ENCODE data around the gene RNF157. TPM values are rescaled to one million over a fixed set of nuclear protein-coding genes. Genes with fewer than 3 reads are reported as not detected.

The RNF157 gene
- total RNA-seq, 1 experiment from 2014 or later = 11.2 TPM

DNA sequence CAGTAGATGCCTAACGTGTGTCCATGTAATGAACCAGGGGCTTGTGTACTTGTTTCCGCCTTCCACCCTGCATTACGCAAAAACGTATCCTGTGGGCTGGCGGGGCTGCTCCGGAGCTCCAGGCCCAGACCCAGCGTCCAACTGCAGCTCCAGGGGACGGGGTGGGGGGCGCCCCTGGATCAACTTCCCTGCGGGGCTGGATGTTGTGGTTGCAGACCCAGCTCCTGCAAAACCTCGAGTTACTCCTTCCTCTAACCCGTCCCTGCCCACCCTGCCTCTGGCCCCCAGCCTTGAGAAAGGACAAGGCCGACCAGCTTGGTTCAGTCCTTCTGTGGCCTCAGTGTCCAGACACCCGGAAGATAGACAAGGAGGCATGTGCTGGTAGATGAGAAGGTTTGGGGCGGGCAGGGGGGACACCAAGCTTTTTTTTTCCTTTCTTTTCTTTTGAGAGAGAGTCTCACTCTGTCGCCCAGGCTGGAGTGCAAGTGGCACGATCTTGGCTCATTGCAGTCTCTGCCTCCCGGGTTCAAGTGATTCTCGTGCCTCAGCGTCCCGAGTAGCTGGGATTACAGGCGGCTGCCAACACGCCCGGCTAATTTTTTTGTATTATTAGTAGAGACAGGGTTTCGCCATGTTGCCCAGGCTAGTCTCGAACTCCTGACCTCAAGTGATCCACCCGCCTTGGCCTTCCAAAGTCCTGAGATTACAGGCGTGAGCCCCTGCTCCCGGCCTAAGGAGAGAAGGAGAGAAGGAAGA lies 136.0 kb downstream of the RNF157 start:
- Mint-ChIP-seq H3K9me3 (no peaks in the 10 kb centered on the region), H3K27me3 (ENCODE audit: low read depth) (no peaks in the 10 kb centered on the region; the same call in 1 of the 2 replicates), H3K4me3 (peak overlapping the region; percentile 88), H3K36me3 (peaks cover 21% of the 10 kb centered on the region), H3K27ac (peak overlapping the region; percentile 97), H3K4me1 (peaks cover 28% of the 10 kb centered on the region)
- POLR2A ChIA-PET = interaction anchor here (0.9 kb wide), 1 partner anchor 458 kb away, joined by 3 read pairs; no protein-coding TSS in a partner anchor
- ATAC-seq = peak; percentile 27; the same call in 1 of the 2 replicates
- no peak for DNase-seq (ENCODE audit: low spot score)
- TF ChIP-seq NR1H2 (CRISPR knock-in tag; IDR thresholded peaks at IDR 0.05) (no peak), GTF2I (CRISPR knock-in tag; conservative IDR thresholded peaks at IDR 0.05) (no peak), KAT7 (CRISPR knock-in tag; IDR thresholded peaks at IDR 0.05; ENCODE audit: borderline replicate concordance) (no peak), CTCF (IDR thresholded peaks at IDR 0.05) (no peak), TEAD4 (CRISPR knock-in tag; IDR thresholded peaks at IDR 0.05) (no peak), RELA (CRISPR knock-in tag; IDR thresholded peaks at IDR 0.05; ENCODE audit: borderline replicate concordance) (no peak), GABPB1 (CRISPR knock-in tag; IDR thresholded peaks at IDR 0.05) (no peak), FOXP1 (CRISPR knock-in tag; IDR thresholded peaks at IDR 0.05; ENCODE audit: borderline replicate concordance) (no peak; the same call in 1 of the 2 replicates), NFE2L1 (CRISPR knock-in tag; IDR thresholded peaks at IDR 0.05) (no peak), ZMAT4 (CRISPR knock-in tag; IDR thresholded peaks at IDR 0.05) (no peak), ZNF396 (CRISPR knock-in tag; IDR thresholded peaks at IDR 0.05; ENCODE audit: borderline replicate concordance) (no peak), FOXK1 (CRISPR knock-in tag; IDR thresholded peaks at IDR 0.05) (no peak), FOXJ3 (CRISPR knock-in tag; IDR thresholded peaks at IDR 0.05; ENCODE audit: borderline replicate concordance) (no peak), ZSCAN18 (CRISPR knock-in tag; IDR thresholded peaks at IDR 0.05) (no peak)
- TF ChIP-seq, protein P1, sequence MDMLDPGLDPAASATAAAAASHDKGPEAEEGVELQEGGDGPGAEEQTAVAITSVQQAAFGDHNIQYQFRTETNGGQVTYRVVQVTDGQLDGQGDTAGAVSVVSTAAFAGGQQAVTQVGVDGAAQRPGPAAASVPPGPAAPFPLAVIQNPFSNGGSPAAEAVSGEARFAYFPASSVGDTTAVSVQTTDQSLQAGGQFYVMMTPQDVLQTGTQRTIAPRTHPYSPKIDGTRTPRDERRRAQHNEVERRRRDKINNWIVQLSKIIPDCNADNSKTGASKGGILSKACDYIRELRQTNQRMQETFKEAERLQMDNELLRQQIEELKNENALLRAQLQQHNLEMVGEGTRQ (CRISPR knock-in tag; IDR thresholded peaks at IDR 0.05) = no peak
- TF ChIP-seq, protein P2, sequence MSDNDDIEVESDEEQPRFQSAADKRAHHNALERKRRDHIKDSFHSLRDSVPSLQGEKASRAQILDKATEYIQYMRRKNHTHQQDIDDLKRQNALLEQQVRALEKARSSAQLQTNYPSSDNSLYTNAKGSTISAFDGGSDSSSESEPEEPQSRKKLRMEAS (CRISPR knock-in tag; IDR thresholded peaks at IDR 0.05) = no peak
- CTCF ChIA-PET = interaction anchor here (1.0 to 3.0 kb wide), 8 partner anchors 17 to 199 kb away, joined by 3 to 19 read pairs (median 4); no protein-coding TSS in a partner anchor

GRCh38 chr17:76103274-76104139 lies 136.8 kb downstream of the RNF157 start, which contains the start of gene EXOC7:
EXOC7 (minus strand) TSS chr17:76103787; CDS start chr17:76103692, 95 bp downstream.
- Mint-ChIP-seq H3K9me3 (no peaks in the 10 kb centered on the region), H3K27ac (peak within 1 kb of the TSS; percentile 97), H3K4me3 (peak within 1 kb of the TSS; percentile 88), H3K36me3 (peaks cover 29% of the 10 kb centered on the region), H3K4me1 (peaks cover 28% of the 10 kb centered on the region), H3K27me3 (ENCODE audit: low read depth) (no peaks in the 10 kb centered on the region; the same call in 1 of the 2 replicates)
- POLR2A ChIA-PET = interaction anchor here (0.9 to 1.0 kb wide), 2 partner anchors 27 to 459 kb away, joined by 3 read pairs; no protein-coding TSS in a partner anchor
- CTCF ChIA-PET = interaction anchor here (0.7 to 3.0 kb wide), 12 partner anchors 18 to 198 kb away, joined by 3 to 19 read pairs (median 3); no protein-coding TSS in a partner anchor
- peak; percentile 92 for DNase-seq (ENCODE audit: low spot score)
- ATAC-seq = peak; percentile 72
- TF ChIP-seq SMAD4 (CRISPR knock-in tag; IDR thresholded peaks at IDR 0.05) (no peak), ZNF232 (CRISPR knock-in tag; IDR thresholded peaks at IDR 0.05) (peak; percentile 55; the same call in 1 of the 2 replicates), ELF4 (CRISPR knock-in tag; IDR thresholded peaks at IDR 0.05; ENCODE audit: low read depth) (no peak), GABPB1 (CRISPR knock-in tag; IDR thresholded peaks at IDR 0.05) (peak; percentile 65; the same call in 1 of the 2 replicates), PRRX2 (CRISPR knock-in tag; IDR thresholded peaks at IDR 0.05) (no peak)
- TF ChIP-seq, protein P3, sequence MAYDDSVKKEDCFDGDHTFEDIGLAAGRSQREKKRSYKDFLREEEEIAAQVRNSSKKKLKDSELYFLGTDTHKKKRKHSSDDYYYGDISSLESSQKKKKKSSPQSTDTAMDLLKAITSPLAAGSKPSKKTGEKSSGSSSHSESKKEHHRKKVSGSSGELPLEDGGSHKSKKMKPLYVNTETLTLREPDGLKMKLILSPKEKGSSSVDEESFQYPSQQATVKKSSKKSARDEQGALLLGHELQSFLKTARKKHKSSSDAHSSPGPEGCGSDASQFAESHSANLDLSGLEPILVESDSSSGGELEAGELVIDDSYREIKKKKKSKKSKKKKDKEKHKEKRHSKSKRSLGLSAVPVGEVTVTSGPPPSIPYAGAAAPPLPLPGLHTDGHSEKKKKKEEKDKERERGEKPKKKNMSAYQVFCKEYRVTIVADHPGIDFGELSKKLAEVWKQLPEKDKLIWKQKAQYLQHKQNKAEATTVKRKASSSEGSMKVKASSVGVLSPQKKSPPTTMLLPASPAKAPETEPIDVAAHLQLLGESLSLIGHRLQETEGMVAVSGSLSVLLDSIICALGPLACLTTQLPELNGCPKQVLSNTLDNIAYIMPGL (CRISPR knock-in tag; IDR thresholded peaks at IDR 0.05) = peak; percentile 18; the same call in 1 of the 2 replicates
- TF ChIP-seq, protein P4, sequence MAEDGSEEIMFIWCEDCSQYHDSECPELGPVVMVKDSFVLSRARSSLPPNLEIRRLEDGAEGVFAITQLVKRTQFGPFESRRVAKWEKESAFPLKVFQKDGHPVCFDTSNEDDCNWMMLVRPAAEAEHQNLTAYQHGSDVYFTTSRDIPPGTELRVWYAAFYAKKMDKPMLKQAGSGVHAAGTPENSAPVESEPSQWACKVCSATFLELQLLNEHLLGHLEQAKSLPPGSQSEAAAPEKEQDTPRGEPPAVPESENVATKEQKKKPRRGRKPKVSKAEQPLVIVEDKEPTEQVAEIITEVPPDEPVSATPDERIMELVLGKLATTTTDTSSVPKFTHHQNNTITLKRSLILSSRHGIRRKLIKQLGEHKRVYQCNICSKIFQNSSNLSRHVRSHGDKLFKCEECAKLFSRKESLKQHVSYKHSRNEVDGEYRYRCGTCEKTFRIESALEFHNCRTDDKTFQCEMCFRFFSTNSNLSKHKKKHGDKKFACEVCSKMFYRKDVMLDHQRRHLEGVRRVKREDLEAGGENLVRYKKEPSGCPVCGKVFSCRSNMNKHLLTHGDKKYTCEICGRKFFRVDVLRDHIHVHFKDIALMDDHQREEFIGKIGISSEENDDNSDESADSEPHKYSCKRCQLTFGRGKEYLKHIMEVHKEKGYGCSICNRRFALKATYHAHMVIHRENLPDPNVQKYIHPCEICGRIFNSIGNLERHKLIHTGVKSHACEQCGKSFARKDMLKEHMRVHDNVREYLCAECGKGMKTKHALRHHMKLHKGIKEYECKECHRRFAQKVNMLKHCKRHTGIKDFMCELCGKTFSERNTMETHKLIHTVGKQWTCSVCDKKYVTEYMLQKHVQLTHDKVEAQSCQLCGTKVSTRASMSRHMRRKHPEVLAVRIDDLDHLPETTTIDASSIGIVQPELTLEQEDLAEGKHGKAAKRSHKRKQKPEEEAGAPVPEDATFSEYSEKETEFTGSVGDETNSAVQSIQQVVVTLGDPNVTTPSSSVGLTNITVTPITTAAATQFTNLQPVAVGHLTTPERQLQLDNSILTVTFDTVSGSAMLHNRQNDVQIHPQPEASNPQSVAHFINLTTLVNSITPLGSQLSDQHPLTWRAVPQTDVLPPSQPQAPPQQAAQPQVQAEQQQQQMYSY (CRISPR knock-in tag; IDR thresholded peaks at IDR 0.05) = peak; percentile 47; the same call in 1 of the 2 replicates
